HepG2 (cell line): ENCODE results near the gene EWSR1. TPM values are rescaled to one million over a fixed set of nuclear protein-coding genes. Genes with fewer than 3 reads are reported as not detected.

ENCODE experiments used
- ATAC-seq: fragments of 200-7000 bp; cut with Tn5 transposase; 3 replicates; pipeline ENCODE4 v1.9.1; 2020; ENCODE audit warnings: mild to moderate bottlenecking, moderate library complexity
- BruUV-seq: library from RNA; stranded (reverse); fragments of 400-500 nt; replicated peaks from 2 replicates; lab custom pipeline; 2021; lab: Mats Ljungman, UMichigan
- CTCF ChIA-PET: fragments of 300-600 bp; formaldehyde crosslinking; extraction: SDS; loops from one replicate; lab custom pipeline; 2021; ENCODE audit warnings: low total read pairs, inconsistent platforms, low intra/inter-chr PET ratio; lab: Yijun Ruan, JAX
- POLR2A ChIA-PET: fragments of 350-600 bp; sonication (Branson Sonifier 250); formaldehyde crosslinking; loops from one replicate; lab custom pipeline; 2020; ENCODE audit warnings: antibody characterized with exemption, inconsistent platforms; lab: Yijun Ruan, JAX
- DNase-seq: peaks from one replicate; pipeline ENCODE4 v3.0.0-alpha.2; 2015; ENCODE audit warnings: low spot score
- FAIRE-seq: peaks from 3 replicates; lab custom pipeline; 2011; peaks lifted over from hg19 to GRCh38; lab: Jason Lieb, UNC
- H2AFZ ChIP-seq: one replicate; pipeline ENCODE4 v1.6.1; 2011; ENCODE audit warnings: low read length, inconsistent platforms
- H3K27ac ChIP-seq: fragments of 300-600 bp; 3 replicates; pipeline ENCODE4 v1.8.0; 2011; ENCODE audit warnings: mixed run types, mild to moderate bottlenecking, mixed read lengths, low read length, inconsistent platforms; ENCODE audit not compliant: insufficient read depth; ENCODE audit errors: extremely low read length
- H3K27me3 ChIP-seq, 2 experiments: fragments of 200-600 bp in 1 of 2; 2 replicates in 1 of 2; 3 replicates in 1 of 2; pipeline versions ENCODE4 v1.6.0 to v1.8.0; 2011; ENCODE audit warnings: low read length in 2 of 2, mild to moderate bottlenecking in 2 of 2, moderate library complexity in 2 of 2, inconsistent platforms in 1 of 2; ENCODE audit not compliant: insufficient read depth in 2 of 2, control insufficient read depth in 1 of 2
- H3K36me3 ChIP-seq, 2 experiments: fragments of 200-600 bp in 1 of 2; replicated peaks in 1 of 2; 2 replicates in 1 of 2; 3 replicates in 1 of 2; pipeline versions ENCODE4 v1.5.1 to v1.8.0; 2011; ENCODE audit warnings: low read length in 2 of 2, inconsistent platforms in 1 of 2; ENCODE audit not compliant: insufficient read depth in 2 of 2, control insufficient read depth in 1 of 2
- H3K4me1 ChIP-seq: 2 replicates; pipeline ENCODE4 v1.5.1; 2012; ENCODE audit warnings: low read length, inconsistent platforms; ENCODE audit not compliant: insufficient read depth
- H3K4me2 ChIP-seq: 2 replicates; pipeline ENCODE4 v1.6.0; 2011; ENCODE audit warnings: low read depth, low read length, inconsistent platforms
- H3K4me3 ChIP-seq, 3 experiments: fragments of 200-600 bp in 1 of 3; sonication (generic), shearing (Covaris generic) in 1 of 3; replicated peaks in 1 of 3; 2 replicates each; pipeline ENCODE4 v1.5.1; 2011 to 2016; ENCODE audit warnings: low read length in 3 of 3, inconsistent platforms in 2 of 3, low read depth in 2 of 3, mild to moderate bottlenecking in 2 of 3, control low read depth in 1 of 3, mixed read lengths in 1 of 3; ENCODE audit not compliant: insufficient read depth in 1 of 3
- H3K79me2 ChIP-seq: one replicate; pipeline ENCODE4 v1.6.1; 2011; ENCODE audit warnings: low read length, inconsistent platforms; ENCODE audit not compliant: insufficient read depth
- H3K9ac ChIP-seq: 2 replicates; pipeline ENCODE4 v1.6.0; 2011; ENCODE audit warnings: mild to moderate bottlenecking, low read depth, low read length, inconsistent platforms; ENCODE audit not compliant: insufficient read depth
- H3K9me3 ChIP-seq: 2 replicates; pipeline ENCODE4 v1.5.1; 2012; ENCODE audit warnings: mild to moderate bottlenecking, low read length
- H4K20me1 ChIP-seq: 2 replicates; pipeline ENCODE4 v1.6.0; 2011; ENCODE audit warnings: inconsistent platforms, mild to moderate bottlenecking, low read length, moderate library complexity; ENCODE audit not compliant: insufficient read depth
- CREB1 ChIP-seq, 2 experiments: fragments of 450-650 bp in 1 of 2; IDR thresholded peaks; 2 replicates each; pipeline ENCODE4 v1.6.1; 2016 to 2017; ENCODE audit warnings: control low read depth in 1 of 2, mild to moderate bottlenecking in 1 of 2, missing compliant biosample characterization in 1 of 2, missing genetic modification characterization in 1 of 2
- MLX ChIP-seq: IDR thresholded peaks from 2 replicates; pipeline ENCODE4 v1.6.1; 2016
- NR0B2 ChIP-seq: sonication (generic); formaldehyde crosslinking; IDR thresholded peaks from 2 replicates; pipeline ENCODE4 v1.4.0; 2020; ENCODE audit warnings: mild to moderate bottlenecking, missing genetic modification reagents
- PAF1 ChIP-seq: IDR thresholded peaks from 2 replicates; pipeline ENCODE4 v1.6.1; 2016; ENCODE audit warnings: missing genetic modification reagents, missing compliant biosample characterization
- SAP130 ChIP-seq: IDR thresholded peaks from 2 replicates; pipeline ENCODE4 v1.6.1; 2016; ENCODE audit warnings: low read depth
- STAT5B ChIP-seq: sonication (generic); formaldehyde crosslinking; IDR thresholded peaks from 2 replicates; pipeline ENCODE4 v1.4.0; 2020; ENCODE audit warnings: missing genetic modification reagents
- ZBTB40 ChIP-seq, 2 experiments: fragments of 450-650 bp in 1 of 2; sonication (generic) in 1 of 2; formaldehyde crosslinking in 1 of 2; IDR thresholded peaks; 2 replicates each; pipeline versions ENCODE4 v1.6.1 to v1.8.0; 2016 to 2022; ENCODE audit warnings: antibody characterized with exemption in 1 of 2, mild to moderate bottlenecking in 1 of 2, missing genetic modification reagents in 1 of 2
- ZMYM3 ChIP-seq: sonication (generic); formaldehyde crosslinking; IDR thresholded peaks from 2 replicates; pipeline ENCODE4 v1.5.1; 2020; ENCODE audit warnings: mild to moderate bottlenecking, missing genetic modification reagents
- ZNF326 ChIP-seq: sonication (generic); formaldehyde crosslinking; IDR thresholded peaks from 2 replicates; pipeline ENCODE4 v1.4.0; 2020; ENCODE audit warnings: missing genetic modification reagents, borderline replicate concordance
- ZNF543 ChIP-seq: sonication (generic); formaldehyde crosslinking; IDR thresholded peaks from 2 replicates; pipeline ENCODE4 v1.4.0; 2020; ENCODE audit warnings: mild to moderate bottlenecking, missing genetic modification reagents
- ZNF629 ChIP-seq: sonication (generic); formaldehyde crosslinking; conservative IDR thresholded peaks from 2 replicates; pipeline ENCODE4 v1.5.0; 2020; ENCODE audit warnings: missing genetic modification reagents
- ZNF780A ChIP-seq: sonication (generic); formaldehyde crosslinking; IDR thresholded peaks from 2 replicates; pipeline ENCODE4 v1.8.0; 2022; ENCODE audit warnings: mild to moderate bottlenecking, missing genetic modification reagents, moderate library complexity
- WGBS: methylation state at CpG from one replicate; pipeline ENCODE4 v1.1.6; 2017; ENCODE audit warnings: low lambda C conversion rate; 5-methylcytosine and 5-hydroxymethylcytosine counted together
- in situ Hi-C: cut with HindIII; loops from 2 replicates; pipeline ENCODE4 v1.10.0; 2017; ENCODE audit warnings: low pct_unique_long_range_greater_than_20kb; ENCODE audit not compliant: extremely low pct_ligation_motif_present
- intact Hi-C: fragments of 100-400 bp; cut with micrococcal nuclease; formaldehyde crosslinking; loops from one replicate; pipeline ENCODE4 v1.10.0; 2022; ENCODE audit not compliant: unreplicated experiment
- polyA plus RNA-seq, 8 experiments: library from polyadenylated mRNA; depleted of rRNA in 3 of 8; stranded (reverse) in 7 of 8; unstranded in 1 of 8; fragments of >200 nt; fragmentation: Illumina TruSeq in 4 of 8; extraction: Trizol in 4 of 8; gene quantifications; 2 replicates each; pipeline versions ENCODE4 v1.2.1 to v1.2.3, GENCODE V29; 2011 to 2016; ENCODE audit warnings: low read depth in 4 of 8, missing spikeins in 1 of 8, mixed read lengths in 1 of 8; ENCODE audit not compliant: insufficient read depth in 1 of 8
- total RNA-seq, 5 experiments: library from RNA; depleted of rRNA; stranded (reverse); fragments of >200 nt; fragmentation: Illumina TruSeq; extraction: Trizol; gene quantifications; 2 replicates each; pipeline ENCODE4 v1.2.3, GENCODE V29; 2016; ENCODE audit warnings: low read depth in 1 of 5

The EWSR1 gene
- total and polyA plus RNA-seq, 2 of the 13 experiments (the other 11 are each of a cell fraction or from before 2014, with no cell fraction given): 211 to 326 TPM

- no peak for TF ChIP-seq CREB1 (IDR thresholded peaks at IDR 0.05)
- TF ChIP-seq CREB1 (CRISPR knock-in tag; IDR thresholded peaks at IDR 0.05): no peak
- no peak for TF ChIP-seq ZNF543
- peak; percentile 57 for TF ChIP-seq ZMYM3 (CRISPR knock-in tag)
- TF ChIP-seq NR0B2: 0 out of 2 replicates have a peak, but pooled peaks have one; percentile 11
- TF ChIP-seq ZNF629 (CRISPR knock-in tag): peak; percentile 87
- TF ChIP-seq SAP130: no peak
Measured at GRCh38 chr22:29307596-29308147, 39.6 kb downstream of the EWSR1 start (continued).

GRCh38 chr22:29308148-29308790 is 40.2 kb downstream of the EWSR1 start:
- FAIRE-seq: no peak
- no peak for ATAC-seq
- DNase-seq: no peak
- Histone ChIP-seq H3K79me2 (no peaks in the 10 kb centered on the region), H3K9me3 (no peaks in the 10 kb centered on the region), H2AFZ (no peak overlapping the region), H3K36me3 (no peaks in the 10 kb centered on the region), H3K9ac (no peak overlapping the region), H3K4me2 (no peak overlapping the region), H3K4me1 (peaks cover 62% of the 10 kb centered on the region), H3K4me3 (no peak overlapping the region), H3K27me3 (peaks cover 0 to 3% of the 10 kb centered on the region in 2 experiments; a peak in 1 of 5 replicates), H3K27ac (no peak overlapping the region), H4K20me1 (no peaks in the 10 kb centered on the region)
- ChIA-PET CTCF (no interaction called here), POLR2A (no interaction called here)
- 91% methylated on average over 11 of the region's 50 CpGs for WGBS
- in situ Hi-C loops (loop anchor here (5.0 kb wide), 1 partner anchor 49 kb away; no protein-coding TSS in a partner anchor), intact Hi-C loops (no loop called here)
- no TSS peak for BruUV-seq
- TF ChIP-seq MLX (CRISPR knock-in tag) (no peak), PAF1 (CRISPR knock-in tag) (no peak), ZBTB40 (IDR thresholded peaks at IDR 0.05) (no peak), ZBTB40 (CRISPR knock-in tag; IDR thresholded peaks at IDR 0.05) (no peak), STAT5B (CRISPR knock-in tag) (no peak), ZNF780A (CRISPR knock-in tag) (no peak), ZNF326 (CRISPR knock-in tag) (no peak), ZMYM3 (CRISPR knock-in tag) (no peak)
